Measurements from ENCODE around the gene KIAA0753.

The KIAA0753 gene

GRCh38 chr17:6608321-6608720 is 32.2 kb downstream of the KIAA0753 start:
- no peak for TF ChIP-seq SPI1 (IDR thresholded peaks at IDR 0.05; ENCODE audit: borderline replicate concordance, low read depth)
- no peak for TF ChIP-seq GABPA (IDR thresholded peaks at IDR 0.05; ENCODE audit: low read depth)
- TF ChIP-seq REST (IDR thresholded peaks at IDR 0.05; ENCODE audit: insufficient replicate concordance, low read depth), result no peak
- TF ChIP-seq POLR2AphosphoS5 (IDR thresholded peaks at IDR 0.05; ENCODE audit: low read depth), result no peak
- TF ChIP-seq CTCF (IDR thresholded peaks at IDR 0.05; ENCODE audit: insufficient read depth, low read length), result no peak
- Histone ChIP-seq H3K27ac (replicated peaks) (no peak overlapping the region), H3K27me3 (ENCODE audit: insufficient read depth, poor library complexity, severe bottlenecking) (no peaks in the 10 kb centered on the region), H3K4me3 (replicated peaks; ENCODE audit: insufficient read depth, low read length) (no peak overlapping the region)
- DNase-seq (ENCODE audit: low read depth in 1 of 2, low spot score in 1 of 2), result no peak

GRCh38 chr17:6605142-6605541 is 35.4 kb downstream of the KIAA0753 start:
- H3K4me3 ChIP-seq (replicated peaks; ENCODE audit: insufficient read depth, low read length), result no peak overlapping the region
- no peak for DNase-seq (ENCODE audit: low read depth in 1 of 2, low spot score in 1 of 2)
- TF ChIP-seq SPI1 (IDR thresholded peaks at IDR 0.05; ENCODE audit: borderline replicate concordance, low read depth) (no peak), REST (IDR thresholded peaks at IDR 0.05; ENCODE audit: insufficient replicate concordance, low read depth) (no peak), CTCF (IDR thresholded peaks at IDR 0.05; ENCODE audit: insufficient read depth, low read length) (no peak), POLR2AphosphoS5 (IDR thresholded peaks at IDR 0.05; ENCODE audit: low read depth) (no peak), GABPA (IDR thresholded peaks at IDR 0.05; ENCODE audit: low read depth) (no peak)
- no peak overlapping the region for H3K27ac ChIP-seq (replicated peaks)
- no peaks in the 10 kb centered on the region for H3K27me3 ChIP-seq (ENCODE audit: insufficient read depth, poor library complexity, severe bottlenecking)

GRCh38 chr17:6603744-6604325 is 36.7 kb downstream of the KIAA0753 start:
- H3K4me3 ChIP-seq (replicated peaks; ENCODE audit: insufficient read depth, low read length), result no peak overlapping the region
- H3K27me3 ChIP-seq (ENCODE audit: insufficient read depth, poor library complexity, severe bottlenecking), result no peaks in the 10 kb centered on the region
- H3K27ac ChIP-seq (replicated peaks), result no peak overlapping the region
- no peak for DNase-seq (ENCODE audit: low read depth in 1 of 2, low spot score in 1 of 2)
- TF ChIP-seq GABPA (IDR thresholded peaks at IDR 0.05; ENCODE audit: low read depth) (no peak), CTCF (IDR thresholded peaks at IDR 0.05; ENCODE audit: insufficient read depth, low read length) (no peak), POLR2AphosphoS5 (IDR thresholded peaks at IDR 0.05; ENCODE audit: low read depth) (no peak), REST (IDR thresholded peaks at IDR 0.05; ENCODE audit: insufficient replicate concordance, low read depth) (no peak), SPI1 (IDR thresholded peaks at IDR 0.05; ENCODE audit: borderline replicate concordance, low read depth) (no peak)

Data from HL-60 (cell line).